ENCODE measurements around the gene SARS1.

The SARS1 gene

DNA sequence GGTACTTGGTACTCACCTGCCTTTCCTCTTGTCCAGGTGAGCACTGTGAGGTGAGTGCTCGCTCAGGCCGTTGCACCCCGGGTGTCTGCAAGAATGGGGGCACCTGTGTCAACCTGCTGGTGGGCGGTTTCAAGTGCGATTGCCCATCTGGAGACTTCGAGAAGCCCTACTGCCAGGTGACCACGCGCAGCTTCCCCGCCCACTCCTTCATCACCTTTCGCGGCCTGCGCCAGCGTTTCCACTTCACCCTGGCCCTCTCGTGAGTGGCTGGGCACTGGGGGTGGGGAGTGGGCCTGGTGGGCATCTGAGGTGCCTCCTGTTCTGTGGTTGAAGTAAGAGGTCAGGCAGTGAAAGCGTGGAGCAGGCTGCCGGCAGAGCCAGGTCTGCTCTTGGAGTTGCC, 47.3 kb downstream of the SARS1 start:
- H3K36me3 ChIP-seq (ENCODE audit: low read length) = no peaks in the 10 kb centered on the region
- no peak overlapping the region for H2AFZ ChIP-seq (ENCODE audit: low read depth, low read length, severe bottlenecking)
- H3K79me2 ChIP-seq (ENCODE audit: insufficient read depth, low read length) = no peaks in the 10 kb centered on the region
- TF ChIP-seq, protein P1, sequence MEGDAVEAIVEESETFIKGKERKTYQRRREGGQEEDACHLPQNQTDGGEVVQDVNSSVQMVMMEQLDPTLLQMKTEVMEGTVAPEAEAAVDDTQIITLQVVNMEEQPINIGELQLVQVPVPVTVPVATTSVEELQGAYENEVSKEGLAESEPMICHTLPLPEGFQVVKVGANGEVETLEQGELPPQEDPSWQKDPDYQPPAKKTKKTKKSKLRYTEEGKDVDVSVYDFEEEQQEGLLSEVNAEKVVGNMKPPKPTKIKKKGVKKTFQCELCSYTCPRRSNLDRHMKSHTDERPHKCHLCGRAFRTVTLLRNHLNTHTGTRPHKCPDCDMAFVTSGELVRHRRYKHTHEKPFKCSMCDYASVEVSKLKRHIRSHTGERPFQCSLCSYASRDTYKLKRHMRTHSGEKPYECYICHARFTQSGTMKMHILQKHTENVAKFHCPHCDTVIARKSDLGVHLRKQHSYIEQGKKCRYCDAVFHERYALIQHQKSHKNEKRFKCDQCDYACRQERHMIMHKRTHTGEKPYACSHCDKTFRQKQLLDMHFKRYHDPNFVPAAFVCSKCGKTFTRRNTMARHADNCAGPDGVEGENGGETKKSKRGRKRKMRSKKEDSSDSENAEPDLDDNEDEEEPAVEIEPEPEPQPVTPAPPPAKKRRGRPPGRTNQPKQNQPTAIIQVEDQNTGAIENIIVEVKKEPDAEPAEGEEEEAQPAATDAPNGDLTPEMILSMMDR (IDR thresholded peaks at IDR 0.05; ENCODE audit: insufficient read depth, low read length, poor library complexity, severe bottlenecking) = no peak
- no peak for TF ChIP-seq EZH2phosphoT487 (conservative IDR thresholded peaks at IDR 0.05; ENCODE audit: low read length)
- no peaks in the 10 kb centered on the region for H4K20me1 ChIP-seq (ENCODE audit: low read depth, low read length)
- H3K9me3 ChIP-seq (ENCODE audit: insufficient read depth, low read length) = no peaks in the 10 kb centered on the region
- no peak overlapping the region for H3K9ac ChIP-seq (ENCODE audit: low read length)
- no peaks in the 10 kb centered on the region for H3K27me3 ChIP-seq (ENCODE audit: low read length)
- no peak overlapping the region for H3K4me3 ChIP-seq (ENCODE audit: insufficient read depth, low read length, poor library complexity, severe bottlenecking)
- H3K9me2 ChIP-seq (replicated peaks; ENCODE audit: insufficient read depth, low read length) = no peaks in the 10 kb centered on the region
- H3K27ac ChIP-seq (ENCODE audit: low read depth, low read length) = no peak overlapping the region
- no peaks in the 10 kb centered on the region for H3F3A ChIP-seq (ENCODE audit: insufficient read depth)
- no peak overlapping the region for H3K4me2 ChIP-seq (ENCODE audit: low read depth, low read length, poor library complexity, severe bottlenecking)

DNA sequence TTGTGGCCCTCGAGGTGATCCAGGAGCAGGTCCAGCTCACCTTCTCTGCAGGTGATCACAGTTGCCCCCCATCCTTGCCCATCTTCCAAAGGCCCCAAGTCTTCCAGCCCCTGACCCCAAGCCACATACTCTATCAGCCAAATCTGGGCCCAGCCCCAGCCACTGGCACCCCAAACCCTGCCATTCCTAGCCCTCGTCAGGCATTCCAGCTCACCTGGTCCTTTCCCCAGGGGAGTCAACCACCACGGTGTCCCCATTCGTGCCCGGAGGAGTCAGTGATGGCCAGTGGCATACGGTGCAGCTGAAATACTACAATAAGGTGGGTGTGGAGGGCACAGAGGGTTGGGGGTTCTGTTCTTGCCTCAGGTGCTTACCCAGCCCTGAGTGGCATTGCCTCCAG, 47.9 kb downstream of the SARS1 start:
- Histone ChIP-seq H3K4me3 (ENCODE audit: insufficient read depth, low read length, poor library complexity, severe bottlenecking) (no peak overlapping the region), H4K20me1 (ENCODE audit: low read depth, low read length) (no peaks in the 10 kb centered on the region), H3K27me3 (ENCODE audit: low read length) (no peaks in the 10 kb centered on the region), H3K9me2 (replicated peaks; ENCODE audit: insufficient read depth, low read length) (no peaks in the 10 kb centered on the region), H3F3A (ENCODE audit: insufficient read depth) (no peaks in the 10 kb centered on the region), H2AFZ (ENCODE audit: low read depth, low read length, severe bottlenecking) (no peak overlapping the region), H3K4me2 (ENCODE audit: low read depth, low read length, poor library complexity, severe bottlenecking) (no peak overlapping the region), H3K79me2 (ENCODE audit: insufficient read depth, low read length) (no peaks in the 10 kb centered on the region), H3K36me3 (ENCODE audit: low read length) (no peaks in the 10 kb centered on the region), H3K27ac (ENCODE audit: low read depth, low read length) (no peak overlapping the region), H3K9me3 (ENCODE audit: insufficient read depth, low read length) (no peaks in the 10 kb centered on the region), H3K9ac (ENCODE audit: low read length) (no peak overlapping the region)
- TF ChIP-seq, protein P1 (IDR thresholded peaks at IDR 0.05; ENCODE audit: insufficient read depth, low read length, poor library complexity, severe bottlenecking) = no peak
- TF ChIP-seq EZH2phosphoT487 (conservative IDR thresholded peaks at IDR 0.05; ENCODE audit: low read length) = no peak

DNA sequence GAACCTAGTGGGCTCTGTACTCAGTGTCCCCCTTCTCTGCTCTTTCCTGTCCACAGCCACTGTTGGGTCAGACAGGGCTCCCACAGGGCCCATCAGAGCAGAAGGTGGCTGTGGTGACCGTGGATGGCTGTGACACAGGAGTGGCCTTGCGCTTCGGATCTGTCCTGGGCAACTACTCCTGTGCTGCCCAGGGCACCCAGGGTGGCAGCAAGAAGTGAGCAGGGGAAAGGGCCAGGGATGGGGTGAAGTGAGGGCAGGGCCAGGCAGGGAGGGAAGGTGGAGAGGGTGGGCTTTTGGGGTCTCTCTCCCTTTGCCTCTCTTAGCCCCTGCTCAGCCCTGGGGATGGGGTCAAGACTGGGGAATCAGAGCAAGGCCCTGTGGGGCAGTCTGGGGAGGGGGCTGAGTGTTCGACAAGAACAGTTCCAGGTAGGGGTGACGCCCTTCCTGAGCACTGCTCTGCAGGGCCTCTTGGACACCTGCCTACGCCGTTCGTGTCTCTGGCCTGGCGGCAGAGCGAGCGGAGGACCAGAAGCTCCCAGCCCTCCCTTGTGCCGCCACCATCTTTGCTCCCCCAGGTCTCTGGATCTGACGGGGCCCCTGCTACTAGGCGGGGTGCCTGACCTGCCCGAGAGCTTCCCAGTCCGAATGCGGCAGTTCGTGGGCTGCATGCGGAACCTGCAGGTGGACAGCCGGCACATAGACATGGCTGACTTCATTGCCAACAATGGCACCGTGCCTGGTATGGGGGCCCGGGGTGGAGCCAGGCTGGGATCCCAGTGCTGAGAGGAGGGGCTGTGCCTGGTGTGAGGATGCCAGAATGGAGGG, 48.7 kb downstream of the SARS1 start:
- Histone ChIP-seq H3K9ac (ENCODE audit: low read length) (no peak overlapping the region), H3K27me3 (ENCODE audit: low read length) (no peaks in the 10 kb centered on the region), H3K4me2 (ENCODE audit: low read depth, low read length, poor library complexity, severe bottlenecking) (no peak overlapping the region), H3K4me3 (ENCODE audit: insufficient read depth, low read length, poor library complexity, severe bottlenecking) (no peak overlapping the region), H3K27ac (ENCODE audit: low read depth, low read length) (no peak overlapping the region), H3K79me2 (ENCODE audit: insufficient read depth, low read length) (no peaks in the 10 kb centered on the region), H3K9me3 (ENCODE audit: insufficient read depth, low read length) (no peaks in the 10 kb centered on the region), H4K20me1 (ENCODE audit: low read depth, low read length) (no peaks in the 10 kb centered on the region), H3K9me2 (replicated peaks; ENCODE audit: insufficient read depth, low read length) (no peaks in the 10 kb centered on the region), H3F3A (ENCODE audit: insufficient read depth) (no peaks in the 10 kb centered on the region), H3K36me3 (ENCODE audit: low read length) (no peaks in the 10 kb centered on the region), H2AFZ (ENCODE audit: low read depth, low read length, severe bottlenecking) (no peak overlapping the region)
- TF ChIP-seq EZH2phosphoT487 (conservative IDR thresholded peaks at IDR 0.05; ENCODE audit: low read length) = no peak
- TF ChIP-seq, protein P1 (IDR thresholded peaks at IDR 0.05; ENCODE audit: insufficient read depth, low read length, poor library complexity, severe bottlenecking) = no peak

All from SU-DHL-6 (cell line).